Sigmoid colon (tissue), 4 donors: ENCODE measurements around the gene SBK2.

Source experiments
- EP300 ChIP-seq, 4 donors: sonication (generic); formaldehyde crosslinking; IDR thresholded peaks; one replicate each; pipeline ENCODE4 v1.6.1; 2017; ENCODE audit warnings: antibody characterized with exemption in 4 of 4
- POLR2A ChIP-seq, 2 donors: fragments of 450-650 bp; IDR thresholded peaks; one replicate each; pipeline ENCODE4 v1.6.1; 2016; ENCODE audit warnings: antibody characterized with exemption in 2 of 2, mild to moderate bottlenecking in 2 of 2, moderate library complexity in 2 of 2
- POLR2AphosphoS5 ChIP-seq, 4 donors: sonication (generic); formaldehyde crosslinking; IDR thresholded peaks; one replicate each; pipeline ENCODE4 v1.6.1; 2017; ENCODE audit warnings: antibody characterized with exemption in 4 of 4
- TF ChIP-seq, protein P1 (sequence below), 4 experiments: fragments of 450-650 bp in 3 of 4; fragments of 200-600 bp in 1 of 4; IDR thresholded peaks; one replicate each; pipeline ENCODE4 v1.5.1; 2016 to 2019; ENCODE audit warnings: antibody characterized with exemption in 4 of 4, mild to moderate bottlenecking in 3 of 4, moderate library complexity in 2 of 4

DNA sequence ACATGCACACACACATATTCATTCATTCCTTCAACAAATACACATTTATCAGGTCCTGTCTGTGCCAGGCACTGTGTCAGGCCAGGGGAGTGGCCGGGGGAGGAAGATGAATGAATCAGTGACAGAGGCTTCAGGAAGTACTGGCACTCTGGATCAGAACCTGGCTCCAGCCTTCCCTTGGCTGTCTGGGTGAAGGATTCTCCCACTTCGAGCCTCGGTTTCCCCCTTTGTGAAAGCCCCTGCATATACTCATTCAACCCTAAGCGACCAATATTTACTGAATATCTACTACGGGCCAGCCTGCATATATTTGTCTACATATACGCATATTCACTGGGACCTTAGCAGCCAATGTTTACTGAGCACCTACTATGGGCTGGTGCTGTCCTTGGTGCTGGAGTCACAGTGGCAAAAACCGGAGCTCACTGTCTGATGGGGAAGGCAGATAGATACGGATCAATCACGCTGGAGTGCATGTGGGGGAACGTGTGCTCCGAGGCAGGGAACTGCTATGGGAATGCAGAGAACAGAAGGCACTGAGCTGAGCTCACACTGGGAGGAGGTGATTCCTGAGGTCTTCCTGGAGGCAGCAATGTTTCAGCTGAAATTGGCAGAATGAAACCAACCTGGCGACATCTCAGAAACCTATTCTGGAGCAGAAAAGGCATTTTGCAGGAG lies 44.4 kb upstream of the SBK2 start:
- TF ChIP-seq EP300 (IDR thresholded peaks at IDR 0.05) (no peak), POLR2AphosphoS5 (IDR thresholded peaks at IDR 0.05) (no peak), POLR2A (IDR thresholded peaks at IDR 0.05) (no peak)
- TF ChIP-seq, protein P1, sequence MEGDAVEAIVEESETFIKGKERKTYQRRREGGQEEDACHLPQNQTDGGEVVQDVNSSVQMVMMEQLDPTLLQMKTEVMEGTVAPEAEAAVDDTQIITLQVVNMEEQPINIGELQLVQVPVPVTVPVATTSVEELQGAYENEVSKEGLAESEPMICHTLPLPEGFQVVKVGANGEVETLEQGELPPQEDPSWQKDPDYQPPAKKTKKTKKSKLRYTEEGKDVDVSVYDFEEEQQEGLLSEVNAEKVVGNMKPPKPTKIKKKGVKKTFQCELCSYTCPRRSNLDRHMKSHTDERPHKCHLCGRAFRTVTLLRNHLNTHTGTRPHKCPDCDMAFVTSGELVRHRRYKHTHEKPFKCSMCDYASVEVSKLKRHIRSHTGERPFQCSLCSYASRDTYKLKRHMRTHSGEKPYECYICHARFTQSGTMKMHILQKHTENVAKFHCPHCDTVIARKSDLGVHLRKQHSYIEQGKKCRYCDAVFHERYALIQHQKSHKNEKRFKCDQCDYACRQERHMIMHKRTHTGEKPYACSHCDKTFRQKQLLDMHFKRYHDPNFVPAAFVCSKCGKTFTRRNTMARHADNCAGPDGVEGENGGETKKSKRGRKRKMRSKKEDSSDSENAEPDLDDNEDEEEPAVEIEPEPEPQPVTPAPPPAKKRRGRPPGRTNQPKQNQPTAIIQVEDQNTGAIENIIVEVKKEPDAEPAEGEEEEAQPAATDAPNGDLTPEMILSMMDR (IDR thresholded peaks at IDR 0.05), result no peak
